ENCODE data around the gene NCLN. TPM values are rescaled to one million over a fixed set of nuclear protein-coding genes. Genes with fewer than 3 reads are reported as not detected.

Gene NCLN
- total and polyA plus RNA-seq, 9 of the 15 experiments (the other 6 are each of a cell fraction or from before 2014, with no cell fraction given) = 3.8 to 126 (median 39.6) TPM

GRCh38 chr19:3184847-3185460 lies 776 bp upstream of the NCLN start (continued):
- TF ChIP-seq PHF20 (IDR thresholded peaks at IDR 0.05; ENCODE audit: partially characterized antibody) (peak; percentile 41), PPARD (CRISPR knock-in tag; IDR thresholded peaks at IDR 0.05) (no peak), HDAC1 (IDR thresholded peaks at IDR 0.05) (peak; percentile 9 to 100; a peak in 2 of 4 replicates), MAFG (tag; conservative IDR thresholded peaks at IDR 0.05) (peak; percentile 90), THRA (IDR thresholded peaks at IDR 0.05) (no peak), TOE1 (IDR thresholded peaks at IDR 0.05; ENCODE audit: borderline replicate concordance) (no peak), TOE1 (CRISPR knock-in tag; IDR thresholded peaks at IDR 0.05; ENCODE audit: borderline replicate concordance, low read depth) (no peak), ZNF232 (CRISPR knock-in tag; IDR thresholded peaks at IDR 0.05) (no peak), SMAD4 (CRISPR knock-in tag; conservative IDR thresholded peaks at IDR 0.05) (0 out of 2 replicates have a peak, but pooled peaks have one; percentile 0), ZNF253 (CRISPR knock-in tag; conservative IDR thresholded peaks at IDR 0.05) (no peak), KLF1 (tag; IDR thresholded peaks at IDR 0.05) (no peak), RBM22 (IDR thresholded peaks at IDR 0.05; ENCODE audit: low read depth, low read length, poor library complexity, severe bottlenecking) (no peak), ZNF431 (CRISPR knock-in tag; IDR thresholded peaks at IDR 0.05) (no peak), CBX1 (IDR thresholded peaks at IDR 0.05; ENCODE audit: low read depth) (peak; percentile 65; the same call in 1 of the 2 replicates), MAFF (IDR thresholded peaks at IDR 0.05; ENCODE audit: low read length) (peak; percentile 69; the same call in 1 of the 2 replicates), SAP30 (IDR thresholded peaks at IDR 0.05; ENCODE audit: borderline replicate concordance, insufficient read depth, low read depth, low read length, poor library complexity, severe bottlenecking) (peak; percentile 100), RBM17 (IDR thresholded peaks at IDR 0.05; ENCODE audit: borderline replicate concordance, low read depth, low read length) (no peak), PTBP1 (IDR thresholded peaks at IDR 0.05; ENCODE audit: low read depth, low read length) (peak; percentile 67; the same call in 1 of the 2 replicates)
